ENCODE measurements around the gene VSTM4. TPM values are rescaled to one million over a fixed set of nuclear protein-coding genes. Genes with fewer than 3 reads are reported as not detected.

VSTM4 gene
- total and polyA plus RNA-seq, 2 of the 4 experiments (the other 2 are of a cell fraction): 2.4 to 2.9 TPM

DNA sequence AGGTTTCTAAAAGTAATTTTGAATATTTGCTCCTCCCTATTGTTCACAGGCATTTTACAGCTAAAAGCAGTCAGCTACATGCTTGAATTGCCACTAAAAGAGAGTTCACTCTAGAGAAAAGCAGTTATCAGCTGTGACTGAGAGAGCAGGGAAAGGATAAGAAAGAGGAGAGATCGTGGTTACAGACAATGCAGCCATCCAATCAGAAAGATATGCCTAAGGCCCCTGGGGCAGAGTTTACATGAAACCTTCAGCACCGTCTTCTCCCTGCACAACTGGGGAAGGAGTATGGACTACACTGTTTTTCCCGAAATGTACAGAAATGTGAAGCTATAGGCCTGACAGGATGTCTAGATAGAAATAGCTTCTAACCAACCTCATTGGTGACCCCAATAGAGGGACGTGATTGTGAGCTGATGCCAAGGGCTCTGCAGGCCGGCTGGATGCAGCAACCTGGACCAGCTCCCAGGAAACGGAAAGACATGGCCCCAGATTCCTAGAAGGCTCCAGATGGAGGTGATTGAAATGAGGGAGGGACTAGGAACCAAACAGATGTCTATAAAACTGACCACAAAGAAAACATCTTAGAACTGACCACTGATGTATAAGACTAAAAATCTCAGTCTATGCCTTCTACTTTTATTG lies 3.2 kb upstream of the VSTM4 start:
- H3K27me3 ChIP-seq (ENCODE audit: control insufficient read depth, insufficient read depth, low read length): peaks cover 2% of the 10 kb centered on the region
- peaks cover 4% of the 10 kb centered on the region; the same call in 1 of the 2 replicates for H3K9me1 ChIP-seq (ENCODE audit: insufficient read depth, low read length)
- no peak overlapping the region for H2AFZ ChIP-seq (replicated peaks; ENCODE audit: low read length, poor library complexity)
- H4K8ac ChIP-seq (ENCODE audit: low read depth in 2 of 2, low read length in 2 of 2): no peak overlapping the region
- H4K5ac ChIP-seq (ENCODE audit: low read depth, low read length): no peak overlapping the region
- no peak for TF ChIP-seq ELK1 (IDR thresholded peaks at IDR 0.05; ENCODE audit: borderline replicate concordance, low read depth, low read length)
- TF ChIP-seq MAZ (IDR thresholded peaks at IDR 0.05; ENCODE audit: borderline replicate concordance, low read depth, low read length): no peak
- TF ChIP-seq SMC3 (IDR thresholded peaks at IDR 0.05; ENCODE audit: low read depth, low read length): no peak
- TF ChIP-seq CHD1 (IDR thresholded peaks at IDR 0.05; ENCODE audit: low read depth, low read length): no peak
- TF ChIP-seq BHLHE40 (IDR thresholded peaks at IDR 0.05; ENCODE audit: low read depth, low read length): no peak
- TF ChIP-seq RCOR1 (IDR thresholded peaks at IDR 0.05; ENCODE audit: insufficient replicate concordance, low read length): no peak
- TF ChIP-seq RAD21 (IDR thresholded peaks at IDR 0.05; ENCODE audit: low read length): no peak
- TF ChIP-seq, protein P1, sequence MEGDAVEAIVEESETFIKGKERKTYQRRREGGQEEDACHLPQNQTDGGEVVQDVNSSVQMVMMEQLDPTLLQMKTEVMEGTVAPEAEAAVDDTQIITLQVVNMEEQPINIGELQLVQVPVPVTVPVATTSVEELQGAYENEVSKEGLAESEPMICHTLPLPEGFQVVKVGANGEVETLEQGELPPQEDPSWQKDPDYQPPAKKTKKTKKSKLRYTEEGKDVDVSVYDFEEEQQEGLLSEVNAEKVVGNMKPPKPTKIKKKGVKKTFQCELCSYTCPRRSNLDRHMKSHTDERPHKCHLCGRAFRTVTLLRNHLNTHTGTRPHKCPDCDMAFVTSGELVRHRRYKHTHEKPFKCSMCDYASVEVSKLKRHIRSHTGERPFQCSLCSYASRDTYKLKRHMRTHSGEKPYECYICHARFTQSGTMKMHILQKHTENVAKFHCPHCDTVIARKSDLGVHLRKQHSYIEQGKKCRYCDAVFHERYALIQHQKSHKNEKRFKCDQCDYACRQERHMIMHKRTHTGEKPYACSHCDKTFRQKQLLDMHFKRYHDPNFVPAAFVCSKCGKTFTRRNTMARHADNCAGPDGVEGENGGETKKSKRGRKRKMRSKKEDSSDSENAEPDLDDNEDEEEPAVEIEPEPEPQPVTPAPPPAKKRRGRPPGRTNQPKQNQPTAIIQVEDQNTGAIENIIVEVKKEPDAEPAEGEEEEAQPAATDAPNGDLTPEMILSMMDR (conservative IDR thresholded peaks at IDR 0.05; ENCODE audit: low read depth, low read length): no peak
- no peak for TF ChIP-seq NFE2L2 (IDR thresholded peaks at IDR 0.05; ENCODE audit: low read depth, low read length)
- no peak for TF ChIP-seq MXI1 (IDR thresholded peaks at IDR 0.05; ENCODE audit: borderline replicate concordance, low read depth, low read length)
- no peak for TF ChIP-seq RFX5 (IDR thresholded peaks at IDR 0.05; ENCODE audit: low read depth, low read length)
- TF ChIP-seq, protein P2, sequence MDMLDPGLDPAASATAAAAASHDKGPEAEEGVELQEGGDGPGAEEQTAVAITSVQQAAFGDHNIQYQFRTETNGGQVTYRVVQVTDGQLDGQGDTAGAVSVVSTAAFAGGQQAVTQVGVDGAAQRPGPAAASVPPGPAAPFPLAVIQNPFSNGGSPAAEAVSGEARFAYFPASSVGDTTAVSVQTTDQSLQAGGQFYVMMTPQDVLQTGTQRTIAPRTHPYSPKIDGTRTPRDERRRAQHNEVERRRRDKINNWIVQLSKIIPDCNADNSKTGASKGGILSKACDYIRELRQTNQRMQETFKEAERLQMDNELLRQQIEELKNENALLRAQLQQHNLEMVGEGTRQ (IDR thresholded peaks at IDR 0.05; ENCODE audit: low read depth, low read length): no peak
- TF ChIP-seq MAFK (IDR thresholded peaks at IDR 0.05; ENCODE audit: low read depth, low read length): no peak
- no peak for TF ChIP-seq CEBPB (IDR thresholded peaks at IDR 0.05; ENCODE audit: low read depth, low read length)
- no peak for TF ChIP-seq FOS (IDR thresholded peaks at IDR 0.05; ENCODE audit: low read depth, low read length)
- no peak for TF ChIP-seq POLR2A (IDR thresholded peaks at IDR 0.05; ENCODE audit: low read depth, low read length)
- H4K91ac ChIP-seq (ENCODE audit: insufficient read depth, low read depth, low read length): no peak overlapping the region
- no TSS peak for BruUV-seq (replicated peaks)
- H2AK9ac ChIP-seq (replicated peaks; ENCODE audit: low read depth, low read length, poor library complexity): no peak overlapping the region
- ATAC-seq (ENCODE audit: low read depth) (no peak), DNase-seq (no peak)
- H3K36me3 ChIP-seq (ENCODE audit: control insufficient read depth, insufficient read depth, low read length): no peaks in the 10 kb centered on the region
- ChIA-PET POLR2A (ENCODE audit: unreplicated experiment) (no interaction called here), CTCF (interaction anchor here (0.8 kb wide), 1 partner anchor 71 kb away, joined by 3 read pairs; no protein-coding TSS in a partner anchor)
- H2BK5ac ChIP-seq (ENCODE audit: low read depth, low read length, poor library complexity, severe bottlenecking): no peak overlapping the region
- no peak overlapping the region for H2AK5ac ChIP-seq (ENCODE audit: low read depth, low read length)
- no peak overlapping the region for H3K4me2 ChIP-seq (ENCODE audit: low read depth, low read length)
- H3K4me1 ChIP-seq (ENCODE audit: control insufficient read depth, insufficient read depth, low read length): peaks cover 8% of the 10 kb centered on the region; the same call in 1 of the 2 replicates
- no peaks in the 10 kb centered on the region for H3K9me3 ChIP-seq (ENCODE audit: control insufficient read depth, insufficient read depth, low read length)
- H2BK120ac ChIP-seq (ENCODE audit: low read depth, low read length): no peak overlapping the region
- in situ Hi-C loops (cut with MboI; ENCODE audit: low sequenced_read_pairs): no loop called here
- 0 out of 2 replicates have a peak, but pooled peaks cover 4% of the 10 kb centered on the region for H4K20me1 ChIP-seq (ENCODE audit: insufficient read depth, low read length)
- no peak overlapping the region for H2BK20ac ChIP-seq (ENCODE audit: low read depth, low read length)
- intact Hi-C loops (cut with micrococcal nuclease): loop anchor here (10.0 kb wide), 1 partner anchor 176 kb away; the partner anchor contains the start of gene C10orf71
- no peak overlapping the region for H3K27ac ChIP-seq (ENCODE audit: insufficient read depth, low read length)
- dilution Hi-C loops (cut with HindIII; ENCODE audit: low sequenced_read_pairs, unreplicated experiment): no loop called here
- H3K23ac ChIP-seq (ENCODE audit: low read depth, low read length): no peak overlapping the region
- 100% methylated on average over 1 of the region's 6 CpGs; no CpG with 5 or more reads in 1 of the 2 experiments for WGBS, 2 experiments (ENCODE audit: extremely low coverage in 2 of 2, insufficient read length in 1 of 2)
- H2BK15ac ChIP-seq (ENCODE audit: low read depth, low read length): no peak overlapping the region
- H3K14ac ChIP-seq (replicated peaks; ENCODE audit: low read depth, low read length): no peak overlapping the region
- H3K9ac ChIP-seq (ENCODE audit: low read depth, low read length): no peak overlapping the region
- H3K79me1 ChIP-seq (ENCODE audit: low read depth in 1 of 2, low read length in 2 of 2): peaks cover 0 to 13% of the 10 kb centered on the region in 2 experiments; a peak in 3 of 4 replicates
- no peak overlapping the region for H3K18ac ChIP-seq (ENCODE audit: low read depth, low read length)
- no peak overlapping the region for H3K56ac ChIP-seq (ENCODE audit: extremely low read depth, insufficient read depth, low read length)
- H3K4me3 ChIP-seq (ENCODE audit: insufficient read depth, low read depth, low read length): no peak overlapping the region
- no peak overlapping the region for H3K4ac ChIP-seq (ENCODE audit: low read depth, low read length)
